ENCODE data around the gene METTL22. TPM values are rescaled to one million over a fixed set of nuclear protein-coding genes. Genes with fewer than 3 reads are reported as not detected.

Gene METTL22
- total RNA-seq, 2 donors from 2014 or later = 23.9 to 30.2 TPM

DNA sequence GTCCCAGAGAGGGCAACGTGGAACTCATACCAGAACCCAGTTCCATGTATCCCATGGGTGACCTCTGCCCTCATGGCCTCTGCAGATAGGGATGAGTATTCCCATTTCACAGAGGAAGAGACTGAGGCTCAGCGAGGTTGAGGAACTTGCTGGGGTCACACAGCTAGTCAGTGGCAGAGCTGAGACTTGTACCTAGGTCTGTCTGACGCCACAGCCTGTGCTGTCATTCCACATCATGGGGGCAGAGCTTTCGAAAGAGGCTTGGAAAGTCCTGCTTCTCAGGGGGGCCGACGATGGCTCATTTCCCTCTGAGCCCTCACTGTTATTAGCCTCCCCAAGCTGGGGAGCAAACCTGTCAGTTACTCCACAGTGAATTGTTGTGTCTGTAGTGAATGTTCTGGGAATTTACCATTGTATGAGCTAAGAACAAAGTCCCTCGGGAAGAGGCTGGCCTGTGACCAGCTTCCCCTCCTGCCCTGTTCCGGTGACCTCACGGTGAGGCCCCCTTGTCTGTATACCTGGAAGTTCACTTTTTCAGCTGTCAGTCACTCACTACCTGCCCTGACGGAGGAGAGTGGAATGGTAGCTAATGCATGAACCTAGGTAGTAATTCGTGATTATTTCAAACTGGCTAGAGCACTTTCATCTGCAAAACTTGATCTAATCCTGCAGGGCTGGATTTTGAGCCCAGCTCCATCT is 8.9 kb downstream of the METTL22 start:
- peaks cover 8% of the 10 kb centered on the region for H3K4me1 Mint-ChIP-seq
- no peaks in the 10 kb centered on the region for H3K27me3 Mint-ChIP-seq
- H3K9me3 ChIP-seq (ENCODE audit: control insufficient read depth, low read length, poor library complexity, severe bottlenecking) = no peaks in the 10 kb centered on the region
- H3K36me3 Mint-ChIP-seq (ENCODE audit: low read depth) = peaks cover 8% of the 10 kb centered on the region
- no peak overlapping the region for H3K27ac Mint-ChIP-seq
- no peak overlapping the region for H3K4me3 Mint-ChIP-seq
- no peak for DNase-seq
- ATAC-seq = no peak

DNA sequence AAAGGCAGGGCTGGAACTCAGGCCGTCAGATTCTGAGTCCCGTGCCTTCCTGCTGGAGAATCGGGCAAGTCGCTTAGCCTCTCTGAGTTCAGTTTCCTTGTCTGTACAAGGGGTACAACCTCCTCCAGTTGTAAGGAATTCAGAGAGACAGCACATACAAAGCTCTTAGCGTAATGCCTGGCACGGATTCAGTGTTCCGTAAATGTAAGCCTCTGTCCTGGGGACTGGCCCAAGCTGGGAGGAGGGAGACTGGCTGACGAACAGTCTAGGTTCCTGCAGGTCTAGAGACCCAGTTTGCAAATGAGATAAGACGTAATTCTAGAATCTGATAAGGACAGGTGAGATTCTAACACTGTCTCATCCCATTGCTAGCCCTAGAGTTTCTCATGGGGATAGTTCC is 9.9 kb downstream of the METTL22 start:
- H3K9me3 ChIP-seq (ENCODE audit: control insufficient read depth, low read length, poor library complexity, severe bottlenecking) = no peaks in the 10 kb centered on the region
- ATAC-seq = no peak
- no peak overlapping the region for H3K4me3 Mint-ChIP-seq
- no peaks in the 10 kb centered on the region for H3K27me3 Mint-ChIP-seq
- no peak overlapping the region for H3K27ac Mint-ChIP-seq
- H3K4me1 Mint-ChIP-seq = peaks cover 8% of the 10 kb centered on the region
- peaks cover 8% of the 10 kb centered on the region for H3K36me3 Mint-ChIP-seq (ENCODE audit: low read depth)
- DNase-seq = no peak

DNA sequence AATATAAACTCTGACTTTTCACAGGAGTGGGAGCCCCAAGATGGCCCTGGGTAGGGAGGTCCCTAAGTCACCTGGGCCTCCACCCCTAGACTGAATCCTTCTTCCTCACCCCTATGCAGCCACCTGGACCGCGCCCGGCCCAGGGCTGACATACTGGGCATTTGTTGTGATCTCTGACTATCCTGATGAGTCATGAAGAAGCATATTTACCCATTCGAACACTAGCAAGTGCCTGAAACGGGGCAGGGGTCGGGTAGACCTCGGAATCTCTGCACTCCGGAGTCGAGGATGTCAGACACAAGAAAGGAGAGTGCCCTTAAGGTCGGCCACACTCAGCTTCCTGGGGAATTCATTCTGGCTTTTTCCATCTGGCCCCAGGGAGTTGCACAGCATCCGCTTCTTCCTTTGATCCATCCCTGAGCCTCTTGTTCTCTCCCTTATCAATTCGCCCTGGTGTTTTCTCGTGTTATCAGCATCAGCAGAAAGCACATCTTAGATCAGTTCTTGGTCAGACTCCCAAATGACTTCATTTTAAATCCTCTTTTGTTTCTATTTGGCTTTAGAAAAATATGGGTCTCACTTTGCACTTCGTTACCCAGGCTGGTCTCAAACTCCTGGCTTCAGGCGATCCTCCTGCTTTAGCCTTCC is 10.4 kb downstream of the METTL22 start:
- peaks cover 7% of the 10 kb centered on the region for H3K4me1 Mint-ChIP-seq
- DNase-seq (no peak), ATAC-seq (no peak)
- H3K27ac Mint-ChIP-seq = no peak overlapping the region
- H3K36me3 Mint-ChIP-seq (ENCODE audit: low read depth) = peaks cover 8% of the 10 kb centered on the region
- no peaks in the 10 kb centered on the region for H3K27me3 Mint-ChIP-seq
- no peak overlapping the region for H3K4me3 Mint-ChIP-seq
- H3K9me3 ChIP-seq (ENCODE audit: control insufficient read depth, low read length, poor library complexity, severe bottlenecking) = no peaks in the 10 kb centered on the region

- peak; percentile 56 for ATAC-seq
- no peaks in the 10 kb centered on the region for H3K27me3 Mint-ChIP-seq
- H3K4me3 Mint-ChIP-seq = no peak overlapping the region
- no peak for DNase-seq
- H3K36me3 Mint-ChIP-seq (ENCODE audit: low read depth) = peaks cover 7% of the 10 kb centered on the region
- H3K9me3 ChIP-seq (ENCODE audit: control insufficient read depth, low read length, poor library complexity, severe bottlenecking) = no peaks in the 10 kb centered on the region
- peak overlapping the region; percentile 89 for H3K27ac Mint-ChIP-seq
- peaks cover 4% of the 10 kb centered on the region for H3K4me1 Mint-ChIP-seq
Observed at GRCh38 chr16:8632675-8633182, 11.2 kb downstream of the METTL22 start.

- Mint-ChIP-seq H3K27me3 (no peaks in the 10 kb centered on the region), H3K4me3 (no peak overlapping the region), H3K36me3 (ENCODE audit: low read depth) (peaks cover 2% of the 10 kb centered on the region), H3K4me1 (peaks cover 4% of the 10 kb centered on the region), H3K27ac (no peak overlapping the region)
- DNase-seq = no peak
- ATAC-seq = no peak
- no peaks in the 10 kb centered on the region for H3K9me3 ChIP-seq (ENCODE audit: control insufficient read depth, low read length, poor library complexity, severe bottlenecking)
Observed at GRCh38 chr16:8634991-8635736, 13.7 kb downstream of the METTL22 start.

DNA sequence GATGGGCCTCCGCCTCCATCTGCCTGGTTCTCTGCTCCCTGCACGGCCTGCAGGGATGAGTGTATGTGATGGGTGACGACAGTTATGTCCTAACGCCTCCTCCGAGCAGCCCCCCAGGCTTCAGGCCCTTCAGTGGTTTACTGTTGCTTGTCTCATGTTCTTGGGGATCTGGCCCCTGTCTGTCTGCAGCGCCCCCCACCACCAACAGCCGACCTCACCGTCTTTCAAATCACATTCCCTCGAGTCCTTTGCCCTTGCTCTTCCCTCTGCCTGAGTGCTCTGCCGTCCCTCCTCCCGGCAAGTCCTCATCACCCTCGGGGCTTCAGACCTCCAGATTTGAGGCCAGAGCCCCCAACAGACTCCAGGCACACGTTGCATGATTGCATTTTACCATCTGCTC is 18.2 kb downstream of the METTL22 start:
- DNase-seq (no peak), ATAC-seq (no peak)
- H3K36me3 Mint-ChIP-seq (ENCODE audit: low read depth) = peaks cover 15% of the 10 kb centered on the region
- H3K4me3 Mint-ChIP-seq = no peak overlapping the region
- peak overlapping the region; percentile 53 for H3K27ac Mint-ChIP-seq
- H3K9me3 ChIP-seq (ENCODE audit: control insufficient read depth, low read length, poor library complexity, severe bottlenecking) = no peaks in the 10 kb centered on the region
- H3K27me3 Mint-ChIP-seq = no peaks in the 10 kb centered on the region
- peaks cover 10% of the 10 kb centered on the region for H3K4me1 Mint-ChIP-seq

GRCh38 chr16:8641671-8642070 is 20.2 kb downstream of the METTL22 start:
- H3K4me1 Mint-ChIP-seq = peaks cover 18% of the 10 kb centered on the region
- H3K4me3 Mint-ChIP-seq = no peak overlapping the region
- DNase-seq = no peak
- H3K9me3 ChIP-seq (ENCODE audit: control insufficient read depth, low read length, poor library complexity, severe bottlenecking) = no peaks in the 10 kb centered on the region
- ATAC-seq = no peak
- H3K27me3 Mint-ChIP-seq = no peaks in the 10 kb centered on the region
- peaks cover 18% of the 10 kb centered on the region for H3K36me3 Mint-ChIP-seq (ENCODE audit: low read depth)
- peak overlapping the region; percentile 49 for H3K27ac Mint-ChIP-seq

DNA sequence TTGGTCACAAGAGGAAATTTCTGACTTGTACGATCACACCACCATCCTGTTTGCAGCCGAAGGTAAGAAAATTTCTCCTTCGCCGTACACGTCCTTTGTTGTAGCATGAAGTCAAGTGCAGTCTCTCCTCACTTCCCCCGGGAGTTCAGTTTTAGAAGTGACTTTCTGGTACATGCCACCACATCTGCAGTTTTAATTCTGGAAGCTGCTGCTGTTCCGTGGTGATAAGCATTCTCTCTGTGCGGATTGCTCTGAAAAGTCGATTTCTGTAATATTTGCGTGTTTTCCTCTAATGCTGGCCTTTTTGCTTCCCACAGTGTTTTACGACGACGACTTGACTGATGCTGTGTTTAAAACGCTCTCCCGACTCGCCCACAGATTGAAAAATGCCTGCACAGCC is 20.6 kb downstream of the METTL22 start:
- no peak for DNase-seq
- no peaks in the 10 kb centered on the region for H3K27me3 Mint-ChIP-seq
- H3K4me1 Mint-ChIP-seq = peaks cover 18% of the 10 kb centered on the region
- ATAC-seq = no peak
- no peak overlapping the region for H3K4me3 Mint-ChIP-seq
- peaks cover 22% of the 10 kb centered on the region for H3K36me3 Mint-ChIP-seq (ENCODE audit: low read depth)
- H3K9me3 ChIP-seq (ENCODE audit: control insufficient read depth, low read length, poor library complexity, severe bottlenecking) = no peaks in the 10 kb centered on the region
- H3K27ac Mint-ChIP-seq = no peak overlapping the region

DNA sequence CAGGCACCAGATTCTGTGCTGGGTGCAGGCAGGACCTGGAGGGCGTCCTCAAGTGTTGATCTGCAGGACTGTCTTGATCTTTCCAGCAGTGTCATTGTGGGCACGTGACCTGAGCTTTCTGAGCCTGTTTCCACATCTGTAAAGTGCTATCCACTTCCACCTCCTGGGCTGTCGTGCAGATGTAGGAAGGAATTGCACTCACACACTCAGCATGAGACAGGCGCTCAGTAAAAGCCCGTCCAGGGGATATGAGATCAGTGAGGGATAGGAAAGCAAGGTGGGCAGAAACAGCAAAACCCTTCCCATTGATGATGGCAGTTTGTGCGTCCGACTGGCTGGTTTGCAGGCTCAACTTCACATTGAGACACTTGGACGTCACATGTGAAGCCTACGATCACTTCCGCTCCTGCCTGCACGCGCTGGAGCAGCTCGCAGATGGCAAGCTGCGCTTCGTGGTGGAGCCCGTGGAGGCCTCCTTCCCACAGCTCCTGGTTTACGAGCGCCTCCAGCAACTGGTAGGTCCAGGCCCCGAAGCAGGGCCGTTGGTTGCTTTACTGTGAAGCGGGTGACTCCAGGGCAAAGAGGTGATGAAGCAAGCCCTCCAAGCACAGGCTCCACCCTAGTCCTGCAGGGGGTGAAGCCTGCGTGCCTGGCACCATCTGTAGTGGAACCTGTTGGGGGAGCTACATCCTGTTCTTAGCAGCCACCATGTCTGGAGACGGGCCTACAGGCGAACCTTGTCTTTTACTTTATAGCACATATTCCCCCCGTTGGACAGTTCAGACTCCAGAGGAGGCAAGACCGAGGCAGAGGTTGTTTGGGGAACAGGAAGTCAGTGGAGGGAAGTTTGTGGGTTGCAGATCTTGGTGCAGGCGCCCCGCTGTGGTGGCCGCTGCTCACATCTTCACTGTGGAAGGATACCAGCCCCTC is 23.0 kb downstream of the METTL22 start:
- DNase-seq = no peak
- no peaks in the 10 kb centered on the region for H3K27me3 Mint-ChIP-seq
- ATAC-seq = peak; percentile 53
- H3K4me1 Mint-ChIP-seq = peaks cover 20% of the 10 kb centered on the region
- peak overlapping the region; percentile 44 for H3K4me3 Mint-ChIP-seq
- H3K27ac Mint-ChIP-seq = no peak overlapping the region
- H3K36me3 Mint-ChIP-seq (ENCODE audit: low read depth) = peaks cover 25% of the 10 kb centered on the region
- H3K9me3 ChIP-seq (ENCODE audit: control insufficient read depth, low read length, poor library complexity, severe bottlenecking) = no peaks in the 10 kb centered on the region

GRCh38 chr16:8645141-8645521 is 23.6 kb downstream of the METTL22 start:
- no peak for DNase-seq
- no peaks in the 10 kb centered on the region for H3K27me3 Mint-ChIP-seq
- H3K9me3 ChIP-seq (ENCODE audit: control insufficient read depth, low read length, poor library complexity, severe bottlenecking) = no peaks in the 10 kb centered on the region
- H3K27ac Mint-ChIP-seq = no peak overlapping the region
- H3K4me1 Mint-ChIP-seq = peaks cover 18% of the 10 kb centered on the region
- peak overlapping the region; percentile 44 for H3K4me3 Mint-ChIP-seq
- ATAC-seq = no peak
- peaks cover 25% of the 10 kb centered on the region for H3K36me3 Mint-ChIP-seq (ENCODE audit: low read depth)

DNA sequence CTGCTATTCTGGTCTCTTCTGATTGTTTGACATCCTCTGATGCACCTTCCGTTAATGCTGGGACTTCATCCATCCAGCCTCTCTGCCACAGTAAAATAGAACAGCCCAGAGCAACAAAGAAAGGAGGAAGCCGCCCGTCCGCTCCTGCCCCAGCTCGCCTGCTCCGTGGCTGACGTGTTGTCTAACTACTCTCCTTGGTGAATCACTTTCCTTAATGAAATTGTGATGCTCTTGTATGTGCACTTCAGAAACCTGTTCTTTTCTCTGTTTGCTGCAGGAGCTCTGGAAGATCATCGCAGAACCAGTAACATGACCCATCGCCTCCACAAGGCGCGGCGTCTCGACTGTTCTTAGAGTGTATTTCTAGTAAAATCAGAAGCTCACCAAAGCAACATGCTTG is 24.3 kb downstream of the METTL22 start:
- Mint-ChIP-seq H3K36me3 (ENCODE audit: low read depth) (peaks cover 25% of the 10 kb centered on the region), H3K27me3 (no peaks in the 10 kb centered on the region), H3K27ac (peak overlapping the region; percentile 70), H3K4me1 (peaks cover 18% of the 10 kb centered on the region), H3K4me3 (no peak overlapping the region)
- H3K9me3 ChIP-seq (ENCODE audit: control insufficient read depth, low read length, poor library complexity, severe bottlenecking) = no peaks in the 10 kb centered on the region
- no peak for DNase-seq
- no peak for ATAC-seq

DNA sequence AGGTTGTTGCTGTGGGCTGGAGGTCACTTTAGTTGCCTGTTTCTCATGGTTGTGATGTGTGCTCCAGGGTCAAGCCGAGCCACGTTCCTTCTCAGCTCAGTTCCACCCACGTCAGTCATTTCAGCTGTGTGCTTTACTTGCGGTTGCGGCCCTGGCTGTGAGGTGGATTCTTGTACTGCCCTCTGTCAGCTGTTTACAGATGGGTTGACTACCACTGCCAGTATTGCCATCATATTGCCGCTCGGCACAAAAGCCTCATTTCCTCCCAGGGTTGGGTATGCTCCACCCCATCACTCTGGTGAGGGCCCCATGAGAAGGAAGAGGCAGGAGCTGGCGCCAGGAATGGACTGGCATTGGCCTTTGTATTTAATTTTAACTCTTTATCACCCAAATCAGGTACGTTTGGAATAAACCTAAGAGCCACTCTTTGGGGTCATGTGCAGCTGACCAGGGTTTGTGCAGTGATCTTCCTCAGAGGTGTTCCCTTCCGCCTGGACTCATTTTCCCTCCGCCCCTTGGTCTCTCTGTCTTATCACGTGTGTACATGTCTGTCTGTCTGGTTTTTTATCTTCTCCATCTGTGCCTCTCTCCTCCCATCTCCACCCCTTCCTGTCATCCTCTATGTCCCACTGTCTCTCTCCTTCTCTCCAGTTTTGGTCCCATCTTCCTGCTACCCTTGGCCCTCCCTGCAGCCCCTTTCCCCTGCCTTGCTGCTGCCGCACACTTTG is 25.0 kb downstream of the METTL22 start:
- ATAC-seq (no peak), DNase-seq (no peak)
- no peak overlapping the region for H3K4me3 Mint-ChIP-seq
- peaks cover 18% of the 10 kb centered on the region for H3K4me1 Mint-ChIP-seq
- peaks cover 25% of the 10 kb centered on the region for H3K36me3 Mint-ChIP-seq (ENCODE audit: low read depth)
- H3K27ac Mint-ChIP-seq = peak overlapping the region; percentile 70
- H3K9me3 ChIP-seq (ENCODE audit: control insufficient read depth, low read length, poor library complexity, severe bottlenecking) = no peaks in the 10 kb centered on the region
- H3K27me3 Mint-ChIP-seq = no peaks in the 10 kb centered on the region
